ENCODE measurements around the gene ABCA5.

DNA sequence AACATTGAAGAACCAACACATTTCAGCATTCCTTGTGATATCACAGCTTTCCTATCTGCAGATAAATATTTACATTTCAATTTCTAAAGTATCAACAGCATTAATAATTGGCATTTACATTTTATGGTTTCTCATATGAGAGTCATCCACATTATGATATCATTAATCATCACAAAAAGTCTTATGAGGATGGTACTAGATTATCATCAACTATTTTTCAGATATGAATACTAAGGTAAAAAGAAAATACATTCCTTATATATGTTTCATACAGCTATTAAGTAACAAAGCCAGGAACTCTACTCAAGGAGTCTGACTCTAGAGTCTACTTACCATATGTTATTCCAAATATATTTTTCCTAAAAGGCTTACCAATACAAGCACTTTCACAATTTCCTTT is 40.7 kb downstream of the ABCA5 start:
- TF ChIP-seq, protein P1, sequence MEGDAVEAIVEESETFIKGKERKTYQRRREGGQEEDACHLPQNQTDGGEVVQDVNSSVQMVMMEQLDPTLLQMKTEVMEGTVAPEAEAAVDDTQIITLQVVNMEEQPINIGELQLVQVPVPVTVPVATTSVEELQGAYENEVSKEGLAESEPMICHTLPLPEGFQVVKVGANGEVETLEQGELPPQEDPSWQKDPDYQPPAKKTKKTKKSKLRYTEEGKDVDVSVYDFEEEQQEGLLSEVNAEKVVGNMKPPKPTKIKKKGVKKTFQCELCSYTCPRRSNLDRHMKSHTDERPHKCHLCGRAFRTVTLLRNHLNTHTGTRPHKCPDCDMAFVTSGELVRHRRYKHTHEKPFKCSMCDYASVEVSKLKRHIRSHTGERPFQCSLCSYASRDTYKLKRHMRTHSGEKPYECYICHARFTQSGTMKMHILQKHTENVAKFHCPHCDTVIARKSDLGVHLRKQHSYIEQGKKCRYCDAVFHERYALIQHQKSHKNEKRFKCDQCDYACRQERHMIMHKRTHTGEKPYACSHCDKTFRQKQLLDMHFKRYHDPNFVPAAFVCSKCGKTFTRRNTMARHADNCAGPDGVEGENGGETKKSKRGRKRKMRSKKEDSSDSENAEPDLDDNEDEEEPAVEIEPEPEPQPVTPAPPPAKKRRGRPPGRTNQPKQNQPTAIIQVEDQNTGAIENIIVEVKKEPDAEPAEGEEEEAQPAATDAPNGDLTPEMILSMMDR (IDR thresholded peaks at IDR 0.05) = no peak
- TF ChIP-seq, protein P2, sequence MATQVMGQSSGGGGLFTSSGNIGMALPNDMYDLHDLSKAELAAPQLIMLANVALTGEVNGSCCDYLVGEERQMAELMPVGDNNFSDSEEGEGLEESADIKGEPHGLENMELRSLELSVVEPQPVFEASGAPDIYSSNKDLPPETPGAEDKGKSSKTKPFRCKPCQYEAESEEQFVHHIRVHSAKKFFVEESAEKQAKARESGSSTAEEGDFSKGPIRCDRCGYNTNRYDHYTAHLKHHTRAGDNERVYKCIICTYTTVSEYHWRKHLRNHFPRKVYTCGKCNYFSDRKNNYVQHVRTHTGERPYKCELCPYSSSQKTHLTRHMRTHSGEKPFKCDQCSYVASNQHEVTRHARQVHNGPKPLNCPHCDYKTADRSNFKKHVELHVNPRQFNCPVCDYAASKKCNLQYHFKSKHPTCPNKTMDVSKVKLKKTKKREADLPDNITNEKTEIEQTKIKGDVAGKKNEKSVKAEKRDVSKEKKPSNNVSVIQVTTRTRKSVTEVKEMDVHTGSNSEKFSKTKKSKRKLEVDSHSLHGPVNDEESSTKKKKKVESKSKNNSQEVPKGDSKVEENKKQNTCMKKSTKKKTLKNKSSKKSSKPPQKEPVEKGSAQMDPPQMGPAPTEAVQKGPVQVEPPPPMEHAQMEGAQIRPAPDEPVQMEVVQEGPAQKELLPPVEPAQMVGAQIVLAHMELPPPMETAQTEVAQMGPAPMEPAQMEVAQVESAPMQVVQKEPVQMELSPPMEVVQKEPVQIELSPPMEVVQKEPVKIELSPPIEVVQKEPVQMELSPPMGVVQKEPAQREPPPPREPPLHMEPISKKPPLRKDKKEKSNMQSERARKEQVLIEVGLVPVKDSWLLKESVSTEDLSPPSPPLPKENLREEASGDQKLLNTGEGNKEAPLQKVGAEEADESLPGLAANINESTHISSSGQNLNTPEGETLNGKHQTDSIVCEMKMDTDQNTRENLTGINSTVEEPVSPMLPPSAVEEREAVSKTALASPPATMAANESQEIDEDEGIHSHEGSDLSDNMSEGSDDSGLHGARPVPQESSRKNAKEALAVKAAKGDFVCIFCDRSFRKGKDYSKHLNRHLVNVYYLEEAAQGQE (IDR thresholded peaks at IDR 0.05; ENCODE audit: insufficient read depth in 1 of 2, low read depth in 2 of 2, low read length in 1 of 2) = no peak
- TF ChIP-seq SIN3A (IDR thresholded peaks at IDR 0.05; ENCODE audit: borderline replicate concordance, insufficient read depth, low read depth, low read length) = no peak
